Panc1 (cell line): ENCODE measurements around the gene RPL12. TPM values are rescaled to one million over a fixed set of nuclear protein-coding genes. Genes with fewer than 3 reads are reported as not detected.
A peak's percentile ranks its signal among the peaks of the same experiment; 100 is the strongest.

Experiments used
- ATAC-seq: fragments of 200-7000 bp; cut with Tn5 transposase; 2 replicates; pipeline ENCODE4 v1.9.1; 2020; ENCODE audit warnings: mild to moderate bottlenecking, moderate library complexity
- BruUV-seq: library from RNA; stranded (reverse); fragments of 400-500 nt; replicated peaks from 2 replicates; lab custom pipeline; 2021; lab: Mats Ljungman, UMichigan
- CTCF ChIA-PET: fragments of 300-600 bp; sonication (Branson Sonifier 250); formaldehyde crosslinking; loops from one replicate; lab custom pipeline; 2022; ENCODE audit warnings: antibody characterized with exemption; lab: Charles Lee
- POLR2A ChIA-PET: fragments of 300-600 bp; sonication (Branson Sonifier 250); formaldehyde crosslinking; loops from one replicate; lab custom pipeline; 2022; ENCODE audit warnings: antibody characterized with exemption; lab: Charles Lee
- DNase-seq: peaks from one replicate; pipeline ENCODE4 v3.0.0-alpha.2; 2010; ENCODE audit warnings: low read depth, low spot score
- H3K27ac ChIP-seq: 2 replicates; pipeline ENCODE4 v1.5.1; 2011; ENCODE audit warnings: mild to moderate bottlenecking, low read length, inconsistent platforms
- H3K27me3 ChIP-seq: fragments of 200-500 bp; sonication (Bioruptor generic); 2 replicates; pipeline ENCODE4 v1.6.0; 2014; ENCODE audit warnings: low read length, inconsistent platforms; ENCODE audit not compliant: control insufficient read depth, insufficient read depth
- H3K36me3 ChIP-seq: fragments of 200-500 bp; sonication (Bioruptor generic); 2 replicates; pipeline ENCODE4 v1.5.1; 2014; ENCODE audit warnings: inconsistent platforms, mild to moderate bottlenecking, low read length, moderate library complexity; ENCODE audit not compliant: control insufficient read depth, insufficient read depth
- H3K4me1 ChIP-seq: 2 replicates; pipeline ENCODE4 v1.5.1; 2011; ENCODE audit warnings: inconsistent platforms, mild to moderate bottlenecking, low read length, moderate library complexity; ENCODE audit not compliant: control insufficient read depth, insufficient read depth
- H3K4me3 ChIP-seq, 2 experiments: 2 replicates each; pipeline ENCODE4 v1.5.1; 2011 to 2012; ENCODE audit warnings: low read depth in 2 of 2, low read length in 2 of 2, mild to moderate bottlenecking in 2 of 2, inconsistent platforms in 1 of 2, moderate library complexity in 1 of 2
- H3K9me3 ChIP-seq: fragments of 200-500 bp; sonication (Bioruptor generic); 2 replicates; pipeline ENCODE4 v1.5.1; 2014; ENCODE audit warnings: low read depth, mild to moderate bottlenecking, inconsistent platforms, low read length, moderate library complexity; ENCODE audit not compliant: control insufficient read depth, insufficient read depth
- CTCF ChIP-seq: fragments of 450-650 bp; IDR thresholded peaks from 2 replicates; pipeline ENCODE4 v1.5.1; 2017; ENCODE audit warnings: mild to moderate bottlenecking
- POLR2AphosphoS5 ChIP-seq: IDR thresholded peaks from 2 replicates; pipeline ENCODE4 v1.6.1; 2012; ENCODE audit warnings: mild to moderate bottlenecking, low read depth, low read length, moderate library complexity
- REST ChIP-seq, 2 experiments: IDR thresholded peaks; 2 replicates each; pipeline ENCODE4 v1.6.1; 2011 to 2012; ENCODE audit warnings: low read depth in 2 of 2, control low read depth in 1 of 2, low read length in 1 of 2, mild to moderate bottlenecking in 1 of 2, moderate library complexity in 1 of 2; ENCODE audit not compliant: insufficient read depth in 1 of 2
- SIN3A ChIP-seq: IDR thresholded peaks from 2 replicates; pipeline ENCODE4 v1.6.1; 2012; ENCODE audit warnings: low read depth, mild to moderate bottlenecking, low read length, moderate library complexity, borderline replicate concordance; ENCODE audit not compliant: insufficient read depth
- TCF7L2 ChIP-seq: IDR thresholded peaks from 2 replicates; pipeline ENCODE4 v1.6.1; 2011; ENCODE audit warnings: mild to moderate bottlenecking, low read depth, low read length, inconsistent platforms
- in situ Hi-C: cut with HindIII; loops from 2 replicates; pipeline ENCODE4 v1.10.0; 2016; ENCODE audit warnings: low sequenced_read_pairs, low pct_unique_long_range_greater_than_20kb
- intact Hi-C: fragments of 100-400 bp; cut with micrococcal nuclease; formaldehyde crosslinking; loops from one replicate; pipeline ENCODE4 v1.10.0; 2022; ENCODE audit not compliant: unreplicated experiment
- total RNA-seq: library from RNA; stranded (reverse); gene quantifications from one replicate; pipeline ENCODE4 v1.2.1, GENCODE V29; 2021; ENCODE audit not compliant: unreplicated experiment

The RPL12 gene
- total RNA-seq, 1 experiment from 2014 or later: 951 TPM

GRCh38 chr9:127399736-127400269, 51.4 kb downstream of the RPL12 start:
- intact Hi-C loops (no loop called here), in situ Hi-C loops (no loop called here)
- ATAC-seq (no peak), DNase-seq (no peak)
- Histone ChIP-seq H3K36me3 (no peaks in the 10 kb centered on the region; the same call in 1 of the 2 replicates), H3K9me3 (no peaks in the 10 kb centered on the region), H3K27me3 (no peaks in the 10 kb centered on the region), H3K4me1 (peaks cover 12% of the 10 kb centered on the region), H3K27ac (no peak overlapping the region), H3K4me3 (no peak overlapping the region)
- no TSS peak for BruUV-seq
- CTCF ChIA-PET: no interaction called here
- TF ChIP-seq REST (IDR thresholded peaks at IDR 0.05; ENCODE audit: insufficient read depth in 1 of 2, low read depth in 2 of 2, low read length in 1 of 2): no peak
- TF ChIP-seq TCF7L2: no peak
- no peak for TF ChIP-seq CTCF
- TF ChIP-seq POLR2AphosphoS5: no peak
- no peak for TF ChIP-seq SIN3A
- POLR2A ChIA-PET: no interaction called here

GRCh38 chr9:127398715-127399400, 52.3 kb downstream of the RPL12 start:
- Histone ChIP-seq H3K9me3 (no peaks in the 10 kb centered on the region), H3K36me3 (no peaks in the 10 kb centered on the region; the same call in 1 of the 2 replicates), H3K4me1 (peaks cover 12% of the 10 kb centered on the region), H3K27ac (peak overlapping the region; percentile 63), H3K27me3 (no peaks in the 10 kb centered on the region), H3K4me3 (peak overlapping the region; percentile 55 to 64)
- POLR2A ChIA-PET: interaction anchor here (0.7 kb wide), 1 partner anchor 119 kb away, joined by 5 read pairs; no protein-coding TSS in a partner anchor
- in situ Hi-C loops (no loop called here), intact Hi-C loops (no loop called here)
- BruUV-seq: TSS peak; percentile 63
- TF ChIP-seq TCF7L2 (no peak), POLR2AphosphoS5 (no peak), CTCF (no peak), REST (IDR thresholded peaks at IDR 0.05; ENCODE audit: insufficient read depth in 1 of 2, low read depth in 2 of 2, low read length in 1 of 2) (no peak), SIN3A (no peak)
- DNase-seq: no peak
- CTCF ChIA-PET: no interaction called here
- ATAC-seq: no peak
